Posterior vena cava (tissue), 2 donors: ENCODE measurements around the gene EPHA2. TPM values are rescaled to one million over a fixed set of nuclear protein-coding genes. Genes with fewer than 3 reads are reported as not detected.
A peak's percentile ranks its signal among the peaks of the same experiment; 100 is the strongest.

Source experiments
- DNase-seq: peaks from one replicate; pipeline ENCODE4 v3.0.0-alpha.2; 2020; ENCODE audit warnings: low spot score
- intact Hi-C, 2 donors: fragments of 100-400 bp; cut with DNase I; formaldehyde crosslinking; loops; one replicate each; pipeline versions ENCODE4 v1.14.1 to v1.14.2; 2022 to 2023
- total RNA-seq, 2 donors: library from RNA; stranded (reverse); fragmentation: NEBNext Ultra II Directional; extraction: Animal tissue kit (Norgen Biotek cat#: 25700); gene quantifications; one replicate each; pipeline ENCODE4 v1.2.1, GENCODE V29; 2021
- donor health status: DM: yes; HTN: yes; CAD: no.
- donor health status: DM: yes; HTN: yes; CAD: no.

Gene EPHA2
- total RNA-seq, 2 donors from 2014 or later = 7.8 to 15.4 TPM

DNA sequence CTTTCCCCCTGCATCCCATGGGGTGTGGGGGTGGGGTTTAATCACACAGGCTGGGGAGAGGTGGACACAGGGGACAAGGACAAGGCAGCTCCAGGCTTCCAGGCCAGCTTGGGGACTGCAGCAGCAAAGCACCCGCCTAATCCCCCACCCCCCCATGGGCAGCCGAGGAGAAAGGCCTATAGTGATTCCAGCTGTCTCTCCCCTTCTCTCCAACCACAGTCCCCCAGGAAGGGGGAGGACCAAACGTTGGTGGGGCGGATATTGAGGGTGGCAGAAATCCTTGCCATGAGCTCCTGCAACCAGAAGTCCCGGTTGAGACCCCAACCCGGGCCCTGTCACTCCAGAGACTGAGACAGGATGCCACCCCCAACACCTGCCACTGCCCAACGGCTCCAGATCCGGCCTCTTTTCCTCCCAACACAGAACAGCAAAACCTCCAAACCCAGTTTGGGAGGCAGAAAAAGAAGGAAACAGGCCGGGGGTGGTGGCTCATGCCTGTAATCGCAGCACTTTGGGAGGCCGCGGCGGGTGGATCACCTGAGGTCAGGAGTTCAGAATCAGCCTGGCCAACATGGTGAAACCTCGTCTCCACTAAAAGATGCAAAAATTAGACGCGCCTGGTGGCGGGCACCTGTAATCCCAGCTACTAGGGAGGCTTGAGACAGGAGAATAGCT is 1.7 kb downstream of the EPHA2 start:
- intact Hi-C loops = no loop called here
- peak; percentile 76 for DNase-seq

DNA sequence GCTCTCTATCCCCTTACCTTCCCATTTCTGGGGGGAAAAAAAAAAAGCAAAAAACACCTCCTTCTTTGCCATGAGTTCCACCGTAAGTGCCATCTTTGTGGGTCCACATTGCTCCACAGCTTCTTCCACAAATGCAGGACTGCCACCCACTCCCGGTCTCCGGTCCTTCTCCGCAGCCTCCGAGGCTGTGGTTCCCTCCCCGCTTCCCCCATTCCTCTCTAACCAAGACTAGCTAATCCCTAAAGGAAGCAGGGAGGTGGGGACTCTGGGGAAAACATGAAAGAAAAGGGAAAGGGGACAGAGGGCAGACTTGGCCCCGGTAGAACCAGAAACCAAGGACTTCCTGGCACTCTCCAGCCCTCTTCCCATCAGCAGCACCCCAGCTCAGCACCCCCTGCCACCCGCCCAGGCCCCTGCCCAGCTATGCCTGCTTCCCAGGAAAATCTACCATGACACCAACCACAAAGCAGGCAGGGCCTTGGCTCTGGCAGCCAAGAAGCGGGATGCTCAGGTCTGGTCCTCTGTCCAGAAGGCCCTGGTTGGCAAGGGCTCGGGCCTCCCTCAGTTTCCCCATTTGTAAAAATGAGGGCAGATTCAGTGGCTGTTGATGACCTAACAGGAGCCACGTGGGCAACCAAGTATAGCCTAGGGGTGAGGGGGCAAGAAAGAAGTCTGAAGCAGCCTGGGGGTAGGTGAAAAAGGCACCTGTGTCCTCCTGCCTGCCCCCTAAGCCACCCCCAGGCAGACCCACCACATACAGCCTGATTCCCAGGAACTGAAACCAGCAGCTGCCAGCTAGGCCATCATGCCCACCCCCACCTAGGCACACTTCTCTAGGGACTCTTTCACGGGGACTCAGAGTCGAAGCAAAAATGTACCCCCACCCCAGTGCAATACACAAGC is 2.5 kb downstream of the EPHA2 start:
- DNase-seq = no peak
- intact Hi-C loops = no loop called here

DNA sequence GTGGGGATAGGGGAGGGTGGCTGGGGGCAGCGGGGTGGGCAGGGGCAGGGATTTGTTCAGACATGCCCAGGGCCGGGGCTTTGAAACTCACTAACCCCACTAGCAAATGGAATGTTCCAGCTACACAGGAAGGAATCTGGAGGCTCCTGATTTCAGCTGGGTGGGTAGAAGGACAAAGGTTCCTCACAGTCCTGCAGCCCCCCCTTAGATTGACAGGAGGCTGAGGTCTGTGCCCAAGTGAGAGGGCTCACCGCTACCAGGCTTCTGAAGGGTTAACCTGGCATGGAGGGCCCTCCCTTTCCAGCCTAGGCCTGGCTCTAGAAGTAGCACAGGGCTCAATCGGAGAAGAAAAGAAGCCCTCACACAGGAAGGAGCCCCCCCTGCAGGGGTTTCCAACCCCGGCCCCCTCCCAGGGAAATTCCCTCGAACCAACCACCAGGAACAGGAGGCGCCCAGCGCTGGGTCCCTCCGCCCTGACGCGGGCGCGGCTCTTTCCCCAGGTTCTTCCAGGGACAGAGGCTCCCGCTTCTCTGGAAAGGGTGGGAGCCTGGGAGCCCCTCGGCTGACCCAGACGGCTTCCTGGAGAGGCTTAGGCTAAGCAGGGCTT is 3.3 kb downstream of the EPHA2 start:
- intact Hi-C loops = no loop called here
- DNase-seq = no peak

DNA sequence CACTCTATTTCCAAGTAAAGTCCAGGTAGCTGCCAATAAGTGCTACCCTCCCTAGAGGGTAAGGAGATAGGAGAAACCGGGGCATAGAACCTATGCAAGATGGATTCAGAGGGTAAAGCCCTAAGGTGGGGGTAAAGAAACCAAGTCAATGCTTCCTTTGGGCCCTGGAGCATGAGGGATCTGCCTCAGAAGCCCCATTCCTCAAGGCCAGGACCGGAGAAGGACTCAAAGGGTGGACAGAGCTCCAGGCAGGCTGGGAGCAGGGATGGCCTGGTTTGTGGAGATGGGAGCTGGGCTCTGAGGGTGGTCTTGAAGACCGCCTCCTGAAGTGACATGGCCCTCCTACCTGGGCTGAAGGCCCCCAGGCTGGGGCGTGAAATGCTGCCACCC is 3.9 kb downstream of the EPHA2 start:
- intact Hi-C loops = no loop called here
- DNase-seq = no peak

DNA sequence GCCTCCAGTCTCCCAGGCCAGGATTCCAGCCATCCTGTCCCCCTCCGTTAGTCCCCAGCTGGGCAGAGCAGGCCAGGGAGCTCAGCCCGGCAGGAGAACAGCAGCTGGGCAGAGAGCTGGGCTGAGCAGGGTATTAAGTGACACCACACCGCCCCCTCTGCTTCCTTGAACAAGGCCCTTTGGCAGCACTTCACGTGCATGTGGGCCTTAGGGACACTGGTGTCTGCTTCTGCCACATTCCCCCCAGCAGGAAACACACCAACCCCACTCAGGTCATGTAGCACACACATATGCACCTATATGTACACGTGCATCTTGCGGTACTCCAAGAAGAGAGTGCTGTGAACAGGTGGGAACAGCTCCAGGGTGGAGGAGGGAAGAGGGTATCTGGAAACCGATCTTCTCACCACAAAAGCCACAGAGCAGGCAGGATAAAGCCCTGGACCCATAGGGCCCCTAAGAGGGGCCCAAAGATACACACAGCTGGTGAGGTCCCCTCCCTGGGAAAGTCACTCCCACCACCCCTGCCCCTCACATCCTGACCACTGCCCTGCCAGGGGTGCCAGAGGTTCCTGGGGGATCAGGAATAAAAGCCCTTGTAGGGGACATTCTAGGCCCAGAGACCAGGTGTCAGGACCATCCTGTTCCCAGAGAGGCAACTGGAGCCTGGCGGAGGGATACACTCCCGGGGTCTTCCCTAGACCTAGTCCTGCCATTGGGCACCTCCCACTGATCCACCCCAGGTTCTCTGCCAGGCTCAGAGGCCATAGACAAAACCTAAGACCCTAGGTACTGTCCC is 4.5 kb downstream of the EPHA2 start:
- intact Hi-C loops = no loop called here
- DNase-seq = no peak

DNA sequence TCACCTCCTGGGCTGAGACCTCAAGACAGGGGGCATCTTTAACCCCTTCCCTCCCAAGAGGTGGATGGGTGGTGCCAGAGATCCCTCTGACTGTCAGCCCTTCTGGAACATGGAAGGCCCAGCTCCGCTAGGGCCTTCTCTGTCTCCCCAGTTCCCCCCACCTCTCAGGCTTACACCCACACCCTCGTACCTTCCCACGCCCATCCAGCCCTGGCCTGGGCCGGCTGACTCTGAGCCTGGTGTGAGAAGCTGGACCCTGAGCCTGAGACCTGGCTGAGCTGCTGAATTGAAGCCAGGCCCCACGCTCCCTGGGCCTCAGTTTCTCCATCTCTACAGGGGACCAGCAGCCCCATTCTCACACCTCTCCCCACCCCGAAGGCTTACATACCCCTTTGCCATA is 5.4 kb downstream of the EPHA2 start:
- no peak for DNase-seq
- intact Hi-C loops = no loop called here

DNA sequence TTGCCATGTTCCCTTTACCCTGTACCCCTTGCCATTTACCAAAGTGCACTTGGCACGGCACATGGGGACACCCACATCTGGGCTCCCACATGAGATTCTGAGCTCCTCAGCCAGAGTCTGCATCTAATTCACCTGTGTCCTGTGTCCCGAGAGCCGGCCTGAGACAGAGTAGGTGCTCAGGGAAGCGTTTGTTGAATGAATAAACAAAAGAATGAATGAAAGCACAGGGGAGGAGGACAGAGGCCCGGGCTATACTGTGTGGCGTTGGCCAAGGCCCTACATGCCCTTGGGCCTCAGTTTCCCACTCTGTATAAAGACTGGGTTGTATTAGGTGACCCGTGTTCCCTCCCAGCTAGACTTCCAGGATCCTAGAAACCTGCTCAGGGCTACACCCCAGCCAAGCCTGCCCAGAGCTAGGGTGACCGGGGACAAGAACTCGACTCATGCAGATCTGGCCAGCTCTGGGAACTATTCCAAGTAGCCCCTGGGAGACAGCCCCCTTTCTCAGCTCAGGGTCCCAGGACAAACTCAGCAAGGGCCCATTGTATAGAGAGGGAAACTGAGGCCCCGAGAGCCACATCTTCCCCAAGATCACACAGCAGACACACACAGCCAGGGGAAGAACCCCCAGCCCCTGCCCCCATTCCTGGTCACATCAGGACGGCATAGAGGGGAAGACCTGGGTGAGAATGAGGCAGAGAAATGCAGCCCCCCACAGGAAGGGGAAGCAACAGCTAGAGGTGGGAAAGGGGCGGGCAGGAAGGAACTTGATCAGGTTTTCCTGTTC is 6.0 kb downstream of the EPHA2 start:
- intact Hi-C loops = loop anchor here in 1 of 2 donors (5.0 kb wide), 1 partner anchor 32 kb away; no protein-coding TSS in a partner anchor

DNA sequence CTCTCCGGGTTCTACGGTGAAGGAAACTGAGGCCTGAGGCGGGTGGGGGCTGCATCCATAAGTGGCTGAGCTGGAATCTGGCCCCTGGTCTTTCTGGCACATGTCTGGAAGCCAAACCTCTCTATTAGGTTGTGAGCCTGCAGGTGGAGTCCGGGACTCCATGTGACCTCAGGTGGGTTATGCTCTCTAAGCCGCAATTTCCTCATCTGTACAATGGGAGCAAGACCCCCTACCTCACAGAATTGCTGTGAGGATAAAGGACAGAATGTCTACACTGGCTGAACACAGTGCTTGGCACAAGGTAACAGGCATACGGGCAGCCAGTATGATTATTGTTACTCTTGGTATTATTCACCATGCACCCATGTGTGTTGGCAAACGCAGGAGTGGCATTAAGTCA is 6.7 kb downstream of the EPHA2 start:
- no peak for DNase-seq
- intact Hi-C loops = loop anchor here in 1 of 2 donors (5.0 kb wide), 1 partner anchor 33 kb away; no protein-coding TSS in a partner anchor

More for the DNA sequence above, 6.0 kb downstream of the EPHA2 start:
- DNase-seq = no peak

DNA sequence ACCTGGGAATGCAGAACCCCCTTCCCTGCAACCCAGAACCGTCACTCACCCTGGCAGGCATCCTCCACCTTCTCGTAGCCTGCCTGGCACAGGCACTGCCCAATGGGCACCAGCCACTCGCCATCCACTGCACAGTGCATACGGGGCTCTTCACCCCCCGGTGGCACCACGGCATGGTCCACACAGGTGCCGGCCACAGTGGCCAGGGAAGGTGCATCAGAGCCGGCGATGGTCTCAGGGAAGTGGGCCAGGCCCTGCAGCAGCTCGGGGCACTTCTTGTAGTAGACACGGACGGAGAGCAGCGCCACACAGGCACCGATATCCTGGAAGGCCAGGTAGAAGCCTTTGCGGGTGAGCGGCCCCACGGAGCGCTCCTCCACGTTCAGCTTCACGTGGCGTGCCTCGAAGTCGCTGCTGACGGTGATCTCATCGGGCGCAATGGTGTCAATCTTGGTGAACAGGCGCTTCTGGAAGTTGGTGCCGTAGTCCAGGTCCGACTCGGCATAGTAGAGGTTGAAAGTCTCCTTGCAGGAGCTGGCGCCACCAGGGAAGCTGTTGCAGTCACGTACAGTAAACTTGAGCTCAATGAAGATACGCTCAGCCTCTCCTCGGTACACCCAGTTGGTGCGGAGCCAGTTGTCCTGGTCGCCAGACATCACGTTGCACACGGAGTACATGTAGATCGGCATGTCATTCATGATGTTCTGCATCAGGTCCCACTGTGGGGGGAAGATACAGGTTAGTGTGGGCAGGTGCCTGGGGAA is 7.4 kb downstream of the EPHA2 start:
- no peak for DNase-seq
- intact Hi-C loops = loop anchor here in 1 of 2 donors (5.0 kb wide), 1 partner anchor 34 kb away; no protein-coding TSS in a partner anchor

DNA sequence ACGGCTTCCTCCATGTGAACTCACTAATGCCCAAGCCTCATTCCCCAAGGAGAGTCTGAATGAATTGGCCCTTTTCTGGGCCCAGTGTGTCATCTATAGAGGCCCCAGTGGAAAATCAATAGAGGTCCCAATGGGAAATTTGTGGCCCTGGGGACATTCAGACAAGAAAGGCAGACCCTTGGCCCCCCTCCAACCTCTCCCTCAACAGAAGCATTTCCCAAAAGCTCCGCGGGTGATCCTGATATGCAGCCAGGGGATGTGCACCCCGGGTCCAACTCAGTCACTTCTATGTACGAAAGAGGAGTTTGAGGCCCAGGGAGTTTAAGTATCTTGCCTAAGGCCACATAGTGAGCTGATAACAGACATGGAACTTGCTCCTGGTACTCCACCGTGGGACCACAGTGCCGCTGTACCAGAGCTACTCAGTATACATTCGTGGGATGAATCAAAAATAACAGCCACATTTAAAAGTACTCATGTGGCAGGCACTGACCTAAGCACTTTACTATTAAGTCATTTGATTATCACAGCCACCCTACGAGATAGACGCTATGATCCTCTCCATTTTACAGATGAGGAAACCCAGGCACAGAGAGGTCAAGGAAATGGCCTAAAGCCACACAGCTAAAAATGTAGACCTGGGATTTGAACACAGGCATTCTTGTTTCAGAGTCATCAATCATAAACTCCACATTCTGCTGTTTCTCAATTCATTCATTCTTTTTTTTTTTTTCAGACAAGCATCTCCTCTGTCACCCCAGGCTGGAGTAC is 8.5 kb downstream of the EPHA2 start:
- no peak for DNase-seq
- intact Hi-C loops = loop anchor here in 1 of 2 donors (5.0 kb wide), 1 partner anchor 35 kb away; no protein-coding TSS in a partner anchor

DNA sequence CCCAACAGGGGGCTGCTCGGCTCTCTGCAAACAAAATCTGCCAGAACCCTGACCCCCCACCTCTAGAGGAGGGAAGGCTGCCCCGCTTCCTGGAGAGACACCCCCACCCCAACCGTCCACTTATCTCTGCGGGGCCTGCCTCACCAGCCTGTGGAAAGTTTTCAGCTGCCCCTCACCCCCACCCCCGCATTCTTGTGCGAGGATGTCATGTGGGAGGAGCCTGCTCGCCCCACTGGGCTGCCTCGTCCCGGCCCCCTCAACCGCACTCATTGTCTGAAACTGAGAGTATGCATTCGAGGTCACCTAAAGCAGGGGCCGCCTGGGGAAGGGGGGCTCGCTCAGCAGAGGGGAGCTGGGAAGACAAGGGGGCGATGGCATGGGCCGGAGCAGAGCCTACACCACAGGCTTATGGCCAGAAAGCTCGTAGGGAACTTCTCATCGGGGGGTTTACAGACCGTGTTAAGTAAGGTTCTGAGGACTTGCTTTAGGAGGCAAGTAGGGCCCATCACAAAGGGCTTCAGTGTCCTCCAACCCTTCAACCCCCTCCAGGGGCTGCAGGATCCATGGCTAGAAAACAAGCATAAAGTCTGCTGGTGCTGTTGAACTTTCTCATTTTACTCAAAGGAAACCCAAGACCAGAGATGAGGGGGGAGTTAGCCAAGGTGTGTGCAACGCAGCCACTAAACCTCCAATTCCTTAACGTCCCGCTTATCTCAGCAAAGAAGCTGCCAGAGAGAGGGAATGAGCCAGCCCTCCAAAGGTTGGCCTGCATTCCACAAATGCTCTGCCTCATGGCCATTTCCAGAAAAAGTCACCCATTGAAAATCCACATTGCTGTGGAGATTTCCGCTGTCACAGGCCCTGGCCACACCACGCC is 9.4 kb downstream of the EPHA2 start:
- peak; percentile 91 for DNase-seq
- intact Hi-C loops = loop anchor here in 1 of 2 donors (5.0 kb wide), 1 partner anchor 36 kb away; no protein-coding TSS in a partner anchor

DNA sequence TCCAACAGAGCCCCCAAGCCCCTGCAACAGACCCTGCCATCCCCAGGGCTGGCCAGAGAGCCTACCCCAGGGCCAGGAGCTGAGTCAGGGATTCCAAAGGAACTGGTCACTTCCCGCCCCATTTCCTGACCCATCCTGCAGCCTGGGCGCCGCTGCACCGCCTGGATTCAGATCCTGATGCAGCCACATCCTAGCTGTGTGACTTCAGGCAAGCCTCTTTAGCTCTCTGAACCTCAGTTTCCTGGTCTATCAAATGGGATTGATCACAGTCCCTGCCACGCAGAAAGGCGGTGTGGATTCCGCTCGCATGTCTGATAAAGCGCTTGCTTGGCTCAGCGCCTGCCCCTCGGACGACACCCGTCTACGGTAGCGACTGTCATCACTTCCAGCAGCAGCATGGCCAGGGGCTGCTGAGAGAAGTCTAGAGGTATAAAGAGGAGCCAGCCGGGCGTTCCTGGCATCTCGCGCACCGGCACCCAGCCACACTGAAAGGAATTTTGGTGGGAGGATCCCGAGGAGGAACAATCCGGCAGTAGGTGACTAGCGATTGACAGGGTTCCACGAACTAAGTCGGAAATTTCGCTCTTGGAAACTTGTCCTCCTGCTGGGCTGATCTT is 10.1 kb downstream of the EPHA2 start:
- peak; percentile 94 for DNase-seq
- intact Hi-C loops = loop anchor here in 1 of 2 donors (5.0 kb wide), 1 partner anchor 37 kb away; no protein-coding TSS in a partner anchor

DNA sequence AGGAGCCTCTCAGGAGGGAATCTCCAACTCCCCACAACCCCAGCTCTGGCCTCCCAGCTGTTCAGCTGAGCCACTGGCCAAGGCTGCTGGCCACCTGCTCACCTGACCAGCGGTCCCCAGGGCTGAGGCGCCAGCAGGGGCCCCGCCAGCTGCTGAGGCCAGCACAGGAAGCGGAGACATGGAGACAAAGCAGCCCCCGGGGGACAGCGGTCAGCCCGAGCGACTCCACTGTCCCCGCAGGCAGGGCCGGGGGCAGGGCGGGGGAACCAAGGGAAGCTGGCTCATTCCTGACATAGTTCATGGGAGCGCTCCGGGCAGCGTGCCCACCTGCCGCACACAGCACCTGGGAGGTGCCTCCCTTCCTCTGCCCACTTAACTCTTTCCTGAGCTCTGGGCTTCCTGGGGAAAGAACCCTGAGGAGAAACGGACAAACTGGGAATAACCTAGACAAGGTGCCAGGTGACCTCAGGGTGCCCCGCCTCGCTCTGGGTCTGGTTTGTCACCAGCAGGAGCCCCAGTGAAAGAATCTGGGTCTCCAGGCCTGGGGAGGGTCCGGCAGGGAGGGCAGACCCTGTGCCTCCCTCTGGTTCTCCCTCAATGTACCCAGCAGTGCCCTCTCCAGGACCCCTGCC is 10.7 kb downstream of the EPHA2 start:
- DNase-seq = peak; percentile 91
- intact Hi-C loops = loop anchor here in 1 of 2 donors (5.0 kb wide), 1 partner anchor 37 kb away; no protein-coding TSS in a partner anchor

DNA sequence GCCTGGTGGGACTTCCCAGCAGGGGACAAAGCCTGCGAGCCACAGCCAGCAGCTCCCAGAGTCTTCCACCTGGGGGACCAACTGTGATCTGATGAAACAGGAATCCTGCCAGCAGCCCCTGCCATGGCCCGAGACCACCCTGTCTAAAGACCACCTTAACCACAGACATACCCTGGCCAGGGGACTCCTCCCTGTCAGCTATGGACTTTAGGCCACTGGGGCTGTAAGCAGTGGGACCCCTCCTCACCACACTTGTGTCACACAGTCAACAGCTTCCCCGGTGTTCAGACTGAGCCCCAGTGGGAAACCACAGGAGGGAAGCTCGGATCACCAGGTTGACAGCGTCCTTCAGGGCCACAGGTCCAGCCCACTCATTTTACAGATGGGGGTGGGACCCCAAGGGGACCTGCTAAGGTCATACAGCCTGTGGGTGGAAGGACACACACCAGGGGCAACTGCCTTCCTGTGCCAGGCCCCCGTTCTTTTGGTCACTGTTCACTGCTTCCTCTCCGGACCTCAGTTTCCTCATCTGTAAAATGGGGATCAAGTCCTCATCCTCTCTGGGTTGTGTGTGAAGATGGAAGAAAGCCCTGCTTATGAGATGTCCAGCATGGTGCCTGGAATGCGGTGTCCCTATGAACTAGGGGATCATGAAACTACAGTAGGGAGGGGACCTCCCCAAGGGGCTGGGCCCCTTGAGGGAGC is 11.4 kb downstream of the EPHA2 start:
- no peak for DNase-seq
- intact Hi-C loops = loop anchor here in 1 of 2 donors (5.0 kb wide), 2 partner anchors 38 to 62 kb away; no protein-coding TSS in a partner anchor
